ENCODE measurements around the gene CHD5. TPM values are rescaled to one million over a fixed set of nuclear protein-coding genes. Genes with fewer than 3 reads are reported as not detected.

Gene CHD5
- total RNA-seq, 1 donor from 2014 or later = 0.42 TPM

- TF ChIP-seq, protein P1, sequence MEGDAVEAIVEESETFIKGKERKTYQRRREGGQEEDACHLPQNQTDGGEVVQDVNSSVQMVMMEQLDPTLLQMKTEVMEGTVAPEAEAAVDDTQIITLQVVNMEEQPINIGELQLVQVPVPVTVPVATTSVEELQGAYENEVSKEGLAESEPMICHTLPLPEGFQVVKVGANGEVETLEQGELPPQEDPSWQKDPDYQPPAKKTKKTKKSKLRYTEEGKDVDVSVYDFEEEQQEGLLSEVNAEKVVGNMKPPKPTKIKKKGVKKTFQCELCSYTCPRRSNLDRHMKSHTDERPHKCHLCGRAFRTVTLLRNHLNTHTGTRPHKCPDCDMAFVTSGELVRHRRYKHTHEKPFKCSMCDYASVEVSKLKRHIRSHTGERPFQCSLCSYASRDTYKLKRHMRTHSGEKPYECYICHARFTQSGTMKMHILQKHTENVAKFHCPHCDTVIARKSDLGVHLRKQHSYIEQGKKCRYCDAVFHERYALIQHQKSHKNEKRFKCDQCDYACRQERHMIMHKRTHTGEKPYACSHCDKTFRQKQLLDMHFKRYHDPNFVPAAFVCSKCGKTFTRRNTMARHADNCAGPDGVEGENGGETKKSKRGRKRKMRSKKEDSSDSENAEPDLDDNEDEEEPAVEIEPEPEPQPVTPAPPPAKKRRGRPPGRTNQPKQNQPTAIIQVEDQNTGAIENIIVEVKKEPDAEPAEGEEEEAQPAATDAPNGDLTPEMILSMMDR (IDR thresholded peaks at IDR 0.05) = no peak
- Mint-ChIP-seq H3K27ac (ENCODE audit: unreplicated experiment) (no peak overlapping the region), H3K4me3 (ENCODE audit: unreplicated experiment) (no peak overlapping the region), H3K27me3 (ENCODE audit: low read depth) (peaks cover 17% of the 10 kb centered on the region), H3K4me1 (ENCODE audit: low read depth) (peaks cover 3% of the 10 kb centered on the region), H3K36me3 (ENCODE audit: low read depth) (peaks cover 2% of the 10 kb centered on the region), H3K9me3 (ENCODE audit: low read depth) (no peaks in the 10 kb centered on the region)
- DNase-seq (ENCODE audit: low spot score) = no peak
Observed at GRCh38 chr1:6150006-6150938, 29.8 kb downstream of the CHD5 start.

DNA sequence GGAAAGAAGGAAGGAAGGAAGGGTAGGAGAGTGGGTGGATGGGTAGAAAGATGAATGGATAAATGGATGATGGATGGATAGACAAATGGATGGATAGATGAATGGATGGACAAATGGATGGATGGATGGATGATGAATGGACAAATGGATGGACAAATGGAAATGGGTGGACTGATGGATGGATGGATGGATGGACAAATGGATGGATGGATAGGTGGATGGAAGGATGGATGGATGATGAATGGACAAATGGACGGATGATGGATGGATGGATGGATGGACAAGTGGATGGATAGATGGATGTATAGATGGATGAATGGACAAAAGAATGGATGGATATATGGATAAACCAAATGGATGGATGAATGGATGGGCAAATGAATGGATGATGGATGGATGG, 30.5 kb downstream of the CHD5 start:
- Mint-ChIP-seq H3K9me3 (ENCODE audit: low read depth) (no peaks in the 10 kb centered on the region), H3K27me3 (ENCODE audit: low read depth) (peaks cover 18% of the 10 kb centered on the region), H3K27ac (ENCODE audit: unreplicated experiment) (no peak overlapping the region), H3K4me1 (ENCODE audit: low read depth) (peaks cover 3% of the 10 kb centered on the region), H3K36me3 (ENCODE audit: low read depth) (peaks cover 2% of the 10 kb centered on the region), H3K4me3 (ENCODE audit: unreplicated experiment) (no peak overlapping the region)
- DNase-seq (ENCODE audit: low spot score) = no peak
- TF ChIP-seq, protein P1 (IDR thresholded peaks at IDR 0.05) = no peak

GRCh38 chr1:6148497-6149241, 31.5 kb downstream of the CHD5 start:
- Mint-ChIP-seq H3K4me1 (ENCODE audit: low read depth) (peaks cover 3% of the 10 kb centered on the region), H3K36me3 (ENCODE audit: low read depth) (peaks cover 2% of the 10 kb centered on the region), H3K9me3 (ENCODE audit: low read depth) (no peaks in the 10 kb centered on the region), H3K27me3 (ENCODE audit: low read depth) (peaks cover 22% of the 10 kb centered on the region), H3K27ac (ENCODE audit: unreplicated experiment) (no peak overlapping the region), H3K4me3 (ENCODE audit: unreplicated experiment) (peak overlapping the region; percentile 53)
- TF ChIP-seq, protein P1 (IDR thresholded peaks at IDR 0.05) = no peak
- no peak for DNase-seq (ENCODE audit: low spot score)

DNA sequence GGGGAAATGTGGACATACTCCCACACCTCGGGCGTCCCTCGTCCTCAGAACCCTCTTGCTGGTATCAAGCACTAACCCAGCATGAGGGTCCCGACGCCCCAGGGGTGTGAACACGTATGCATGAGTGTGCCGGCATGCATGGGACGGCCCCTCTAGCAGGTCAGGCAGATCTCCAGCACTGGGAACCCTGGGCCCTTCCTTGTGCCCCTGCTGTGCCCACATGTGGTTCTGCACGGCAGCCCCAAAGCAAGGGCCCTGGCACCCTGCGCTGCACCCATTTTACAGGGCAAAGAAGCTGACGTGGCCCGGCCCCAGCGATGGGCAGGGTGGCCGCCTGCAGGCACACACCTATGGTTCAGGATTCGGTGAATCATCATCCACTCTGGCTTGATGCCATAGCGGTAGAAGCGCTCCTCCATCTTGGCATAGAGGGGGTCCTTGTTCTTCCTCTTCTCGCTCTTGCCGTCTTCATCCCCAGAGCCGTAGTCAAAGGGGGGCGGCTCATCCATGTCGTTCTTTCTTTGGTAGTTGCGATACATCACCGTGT, 34.2 kb downstream of the CHD5 start:
- Mint-ChIP-seq H3K27me3 (ENCODE audit: low read depth) (peaks cover 18% of the 10 kb centered on the region), H3K9me3 (ENCODE audit: low read depth) (no peaks in the 10 kb centered on the region), H3K4me1 (ENCODE audit: low read depth) (peaks cover 3% of the 10 kb centered on the region), H3K36me3 (ENCODE audit: low read depth) (peaks cover 3% of the 10 kb centered on the region), H3K27ac (ENCODE audit: unreplicated experiment) (no peak overlapping the region), H3K4me3 (ENCODE audit: unreplicated experiment) (no peak overlapping the region)
- TF ChIP-seq, protein P1 (IDR thresholded peaks at IDR 0.05) = no peak
- DNase-seq (ENCODE audit: low spot score) = no peak

DNA sequence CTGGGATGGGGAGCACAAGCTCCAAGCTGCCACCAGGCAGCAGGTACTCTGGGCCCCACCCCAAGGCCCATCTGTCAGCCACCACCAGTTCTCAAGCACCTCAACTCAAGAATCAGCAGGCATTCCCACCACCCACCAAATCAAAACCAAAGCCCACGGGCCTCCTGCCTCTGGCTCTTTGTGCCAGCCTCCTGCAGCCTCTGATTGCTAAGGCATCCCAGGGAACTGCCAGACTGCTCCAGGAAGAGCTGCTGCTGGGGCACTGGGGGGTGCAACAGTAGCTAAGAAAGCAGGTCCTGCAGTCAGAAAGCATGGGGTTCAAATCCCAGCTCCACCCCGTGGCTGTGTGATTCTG, 34.7 kb downstream of the CHD5 start:
- DNase-seq (ENCODE audit: low spot score) = no peak
- no peak overlapping the region for H3K4me3 Mint-ChIP-seq (ENCODE audit: unreplicated experiment)
- H3K36me3 Mint-ChIP-seq (ENCODE audit: low read depth) = peaks cover 3% of the 10 kb centered on the region
- no peaks in the 10 kb centered on the region for H3K9me3 Mint-ChIP-seq (ENCODE audit: low read depth)
- H3K27ac Mint-ChIP-seq (ENCODE audit: unreplicated experiment) = no peak overlapping the region
- H3K4me1 Mint-ChIP-seq (ENCODE audit: low read depth) = peaks cover 3% of the 10 kb centered on the region
- peaks cover 18% of the 10 kb centered on the region for H3K27me3 Mint-ChIP-seq (ENCODE audit: low read depth)
- TF ChIP-seq, protein P1 (IDR thresholded peaks at IDR 0.05) = no peak

All from chondrocyte (in vitro differentiated cells).